Stimulated activated CD4-positive, alpha-beta T cell treated with anti-CD3 and anti-CD28 coated beads, Interleukin-4, amount 100 ng/mL, for 48 hours (primary cell): ENCODE data around the gene PRPH.

Source experiments
- DNase-seq, 2 donors: peaks; one replicate each; pipeline ENCODE4 v3.0.0-alpha.2; 2020; ENCODE audit warnings: low read depth in 2 of 2

The PRPH gene

DNA sequence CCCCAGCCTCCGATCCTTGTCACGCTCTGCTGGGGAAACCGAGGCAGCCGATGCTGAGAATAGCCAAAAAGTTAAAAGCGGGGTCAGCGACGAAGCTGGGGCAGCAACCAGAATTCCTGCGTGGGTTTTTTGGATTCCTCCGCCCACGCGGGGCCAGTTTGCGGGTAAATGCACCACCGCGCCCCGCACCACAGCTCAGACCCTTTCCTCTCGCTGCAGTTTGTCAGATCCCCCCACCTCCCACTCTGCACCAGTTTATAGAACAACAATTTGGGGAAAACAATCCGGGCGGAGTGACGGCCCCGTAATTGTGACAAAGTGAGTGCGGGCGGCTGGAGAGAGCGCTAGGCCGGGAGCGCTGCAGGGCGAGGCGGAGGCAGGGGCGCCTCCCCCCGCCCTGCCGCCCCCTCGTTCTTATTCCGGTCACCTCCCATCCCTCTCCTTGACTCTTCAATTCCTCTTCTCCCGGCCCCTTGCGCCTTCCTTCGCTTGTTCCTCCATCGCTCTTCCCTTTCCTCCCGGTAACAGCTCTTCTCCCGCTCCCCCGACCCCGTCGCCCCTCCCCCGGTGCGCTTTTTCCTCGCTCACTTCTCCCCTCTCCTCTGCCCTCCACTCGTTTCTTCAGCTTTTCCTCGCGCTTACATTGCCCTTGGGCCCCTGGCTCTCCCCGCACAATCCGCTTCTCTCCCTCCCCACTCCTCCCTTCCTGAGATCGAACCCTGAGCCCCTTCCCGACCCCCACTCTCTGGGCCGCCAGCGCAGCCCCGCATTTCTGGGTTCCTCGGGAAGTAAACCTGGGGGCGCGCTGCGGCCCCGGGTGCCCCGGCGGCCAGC is 51.1 kb downstream of the PRPH start:
- DNase-seq = no peak

- DNase-seq = no peak
Observed at GRCh38 chr12:49346659-49347310, 51.8 kb downstream of the PRPH start, which contains the start of gene DNAJC22. TSS of gene DNAJC22 (plus strand) at chr12:49346888. CDS start at chr12:49348873, 1,985 bp downstream.

- DNase-seq = peak; percentile 67 to 82
Observed at GRCh38 chr12:49347311-49348193, 52.6 kb downstream of the PRPH start.
